Esophagus squamous epithelium (tissue), 4 donors: ENCODE data around the gene MAPKAP1.

ENCODE experiments used
- POLR2A ChIP-seq, 4 donors: fragments of 450-650 bp; IDR thresholded peaks; one replicate each; pipeline ENCODE4 v1.6.1; 2017; ENCODE audit warnings: antibody characterized with exemption in 4 of 4, mild to moderate bottlenecking in 4 of 4, moderate library complexity in 3 of 4
- TF ChIP-seq, protein P1 (sequence below), 6 experiments: fragments of 450-650 bp in 4 of 6; fragments of 200-600 bp in 2 of 6; sonication (generic) in 2 of 6; IDR thresholded peaks; one replicate each; pipeline ENCODE4 v1.5.1; 2016 to 2019; ENCODE audit warnings: antibody characterized with exemption in 6 of 6, mild to moderate bottlenecking in 4 of 6, moderate library complexity in 4 of 6

- TF ChIP-seq, protein P1, sequence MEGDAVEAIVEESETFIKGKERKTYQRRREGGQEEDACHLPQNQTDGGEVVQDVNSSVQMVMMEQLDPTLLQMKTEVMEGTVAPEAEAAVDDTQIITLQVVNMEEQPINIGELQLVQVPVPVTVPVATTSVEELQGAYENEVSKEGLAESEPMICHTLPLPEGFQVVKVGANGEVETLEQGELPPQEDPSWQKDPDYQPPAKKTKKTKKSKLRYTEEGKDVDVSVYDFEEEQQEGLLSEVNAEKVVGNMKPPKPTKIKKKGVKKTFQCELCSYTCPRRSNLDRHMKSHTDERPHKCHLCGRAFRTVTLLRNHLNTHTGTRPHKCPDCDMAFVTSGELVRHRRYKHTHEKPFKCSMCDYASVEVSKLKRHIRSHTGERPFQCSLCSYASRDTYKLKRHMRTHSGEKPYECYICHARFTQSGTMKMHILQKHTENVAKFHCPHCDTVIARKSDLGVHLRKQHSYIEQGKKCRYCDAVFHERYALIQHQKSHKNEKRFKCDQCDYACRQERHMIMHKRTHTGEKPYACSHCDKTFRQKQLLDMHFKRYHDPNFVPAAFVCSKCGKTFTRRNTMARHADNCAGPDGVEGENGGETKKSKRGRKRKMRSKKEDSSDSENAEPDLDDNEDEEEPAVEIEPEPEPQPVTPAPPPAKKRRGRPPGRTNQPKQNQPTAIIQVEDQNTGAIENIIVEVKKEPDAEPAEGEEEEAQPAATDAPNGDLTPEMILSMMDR (IDR thresholded peaks at IDR 0.05): no peak
- TF ChIP-seq POLR2A (IDR thresholded peaks at IDR 0.05): no peak
Observed at GRCh38 chr9:125457357-125457756, 249.7 kb downstream of the MAPKAP1 start.
